Panc1 (cell line): Measurements from ENCODE around the gene MYRF. TPM values are rescaled to one million over a fixed set of nuclear protein-coding genes. Genes with fewer than 3 reads are reported as not detected.

Source experiments
- ATAC-seq: fragments of 200-7000 bp; cut with Tn5 transposase; 2 replicates; pipeline ENCODE4 v1.9.1; 2020; ENCODE audit warnings: mild to moderate bottlenecking, moderate library complexity
- BruUV-seq: library from RNA; stranded (reverse); fragments of 400-500 nt; replicated peaks from 2 replicates; lab custom pipeline; 2021; lab: Mats Ljungman, UMichigan
- CTCF ChIA-PET: fragments of 300-600 bp; sonication (Branson Sonifier 250); formaldehyde crosslinking; loops from one replicate; lab custom pipeline; 2022; ENCODE audit warnings: antibody characterized with exemption; lab: Charles Lee
- POLR2A ChIA-PET: fragments of 300-600 bp; sonication (Branson Sonifier 250); formaldehyde crosslinking; loops from one replicate; lab custom pipeline; 2022; ENCODE audit warnings: antibody characterized with exemption; lab: Charles Lee
- DNase-seq: peaks from one replicate; pipeline ENCODE4 v3.0.0-alpha.2; 2010; ENCODE audit warnings: low read depth, low spot score
- H3K27ac ChIP-seq: 2 replicates; pipeline ENCODE4 v1.5.1; 2011; ENCODE audit warnings: mild to moderate bottlenecking, low read length, inconsistent platforms
- H3K27me3 ChIP-seq: fragments of 200-500 bp; sonication (Bioruptor generic); 2 replicates; pipeline ENCODE4 v1.6.0; 2014; ENCODE audit warnings: low read length, inconsistent platforms; ENCODE audit not compliant: control insufficient read depth, insufficient read depth
- H3K36me3 ChIP-seq: fragments of 200-500 bp; sonication (Bioruptor generic); 2 replicates; pipeline ENCODE4 v1.5.1; 2014; ENCODE audit warnings: inconsistent platforms, mild to moderate bottlenecking, low read length, moderate library complexity; ENCODE audit not compliant: control insufficient read depth, insufficient read depth
- H3K4me1 ChIP-seq: 2 replicates; pipeline ENCODE4 v1.5.1; 2011; ENCODE audit warnings: inconsistent platforms, mild to moderate bottlenecking, low read length, moderate library complexity; ENCODE audit not compliant: control insufficient read depth, insufficient read depth
- H3K4me3 ChIP-seq, 2 experiments: 2 replicates each; pipeline ENCODE4 v1.5.1; 2011 to 2012; ENCODE audit warnings: low read depth in 2 of 2, low read length in 2 of 2, mild to moderate bottlenecking in 2 of 2, inconsistent platforms in 1 of 2, moderate library complexity in 1 of 2
- H3K9me3 ChIP-seq: fragments of 200-500 bp; sonication (Bioruptor generic); 2 replicates; pipeline ENCODE4 v1.5.1; 2014; ENCODE audit warnings: low read depth, mild to moderate bottlenecking, inconsistent platforms, low read length, moderate library complexity; ENCODE audit not compliant: control insufficient read depth, insufficient read depth
- CTCF ChIP-seq: fragments of 450-650 bp; IDR thresholded peaks from 2 replicates; pipeline ENCODE4 v1.5.1; 2017; ENCODE audit warnings: mild to moderate bottlenecking
- POLR2AphosphoS5 ChIP-seq: IDR thresholded peaks from 2 replicates; pipeline ENCODE4 v1.6.1; 2012; ENCODE audit warnings: mild to moderate bottlenecking, low read depth, low read length, moderate library complexity
- REST ChIP-seq, 2 experiments: IDR thresholded peaks; 2 replicates each; pipeline ENCODE4 v1.6.1; 2011 to 2012; ENCODE audit warnings: low read depth in 2 of 2, control low read depth in 1 of 2, low read length in 1 of 2, mild to moderate bottlenecking in 1 of 2, moderate library complexity in 1 of 2; ENCODE audit not compliant: insufficient read depth in 1 of 2
- SIN3A ChIP-seq: IDR thresholded peaks from 2 replicates; pipeline ENCODE4 v1.6.1; 2012; ENCODE audit warnings: low read depth, mild to moderate bottlenecking, low read length, moderate library complexity, borderline replicate concordance; ENCODE audit not compliant: insufficient read depth
- TCF7L2 ChIP-seq: IDR thresholded peaks from 2 replicates; pipeline ENCODE4 v1.6.1; 2011; ENCODE audit warnings: mild to moderate bottlenecking, low read depth, low read length, inconsistent platforms
- in situ Hi-C: cut with HindIII; loops from 2 replicates; pipeline ENCODE4 v1.10.0; 2016; ENCODE audit warnings: low sequenced_read_pairs, low pct_unique_long_range_greater_than_20kb
- intact Hi-C: fragments of 100-400 bp; cut with micrococcal nuclease; formaldehyde crosslinking; loops from one replicate; pipeline ENCODE4 v1.10.0; 2022; ENCODE audit not compliant: unreplicated experiment
- total RNA-seq: library from RNA; stranded (reverse); gene quantifications from one replicate; pipeline ENCODE4 v1.2.1, GENCODE V29; 2021; ENCODE audit not compliant: unreplicated experiment

Gene MYRF
- total RNA-seq, 1 experiment from 2014 or later = 2.8 TPM

- DNase-seq (no peak), ATAC-seq (no peak)
- CTCF ChIA-PET = no interaction called here
- intact Hi-C loops (no loop called here), in situ Hi-C loops (no loop called here)
- no peaks in the 10 kb centered on the region for H3K9me3 ChIP-seq
- no peaks in the 10 kb centered on the region for H3K27me3 ChIP-seq
- POLR2A ChIA-PET = no interaction called here
- no peak overlapping the region for H3K27ac ChIP-seq
- BruUV-seq = no TSS peak
- TF ChIP-seq CTCF (no peak), TCF7L2 (no peak), SIN3A (no peak)
- no peak overlapping the region for H3K4me3 ChIP-seq
- peaks cover 9% of the 10 kb centered on the region for H3K36me3 ChIP-seq
- peaks cover 9% of the 10 kb centered on the region; the same call in 1 of the 2 replicates for H3K4me1 ChIP-seq
These were observed 48.2 kb downstream of the MYRF start for GRCh38 chr11:61800331-61801281.

GRCh38 chr11:61802605-61803004, 50.2 kb downstream of the MYRF start:
- TF ChIP-seq POLR2AphosphoS5 (0 out of 2 replicates have a peak, but pooled peaks have one; percentile 3), REST (IDR thresholded peaks at IDR 0.05; ENCODE audit: insufficient read depth in 1 of 2, low read depth in 2 of 2, low read length in 1 of 2) (no peak)
- no peak overlapping the region for H3K27ac ChIP-seq
- no TSS peak for BruUV-seq
- CTCF ChIA-PET = no interaction called here
- intact Hi-C loops = no loop called here
- no peaks in the 10 kb centered on the region for H3K27me3 ChIP-seq
- POLR2A ChIA-PET = no interaction called here
- no peak for DNase-seq
- H3K4me3 ChIP-seq = no peak overlapping the region
- peaks cover 12% of the 10 kb centered on the region for H3K36me3 ChIP-seq
- no peak for ATAC-seq
- H3K9me3 ChIP-seq = no peaks in the 10 kb centered on the region
- H3K4me1 ChIP-seq = peaks cover 5% of the 10 kb centered on the region; the same call in 1 of the 2 replicates
- in situ Hi-C loops = no loop called here
